ENCODE measurements around the gene MYD88.

The MYD88 gene

DNA sequence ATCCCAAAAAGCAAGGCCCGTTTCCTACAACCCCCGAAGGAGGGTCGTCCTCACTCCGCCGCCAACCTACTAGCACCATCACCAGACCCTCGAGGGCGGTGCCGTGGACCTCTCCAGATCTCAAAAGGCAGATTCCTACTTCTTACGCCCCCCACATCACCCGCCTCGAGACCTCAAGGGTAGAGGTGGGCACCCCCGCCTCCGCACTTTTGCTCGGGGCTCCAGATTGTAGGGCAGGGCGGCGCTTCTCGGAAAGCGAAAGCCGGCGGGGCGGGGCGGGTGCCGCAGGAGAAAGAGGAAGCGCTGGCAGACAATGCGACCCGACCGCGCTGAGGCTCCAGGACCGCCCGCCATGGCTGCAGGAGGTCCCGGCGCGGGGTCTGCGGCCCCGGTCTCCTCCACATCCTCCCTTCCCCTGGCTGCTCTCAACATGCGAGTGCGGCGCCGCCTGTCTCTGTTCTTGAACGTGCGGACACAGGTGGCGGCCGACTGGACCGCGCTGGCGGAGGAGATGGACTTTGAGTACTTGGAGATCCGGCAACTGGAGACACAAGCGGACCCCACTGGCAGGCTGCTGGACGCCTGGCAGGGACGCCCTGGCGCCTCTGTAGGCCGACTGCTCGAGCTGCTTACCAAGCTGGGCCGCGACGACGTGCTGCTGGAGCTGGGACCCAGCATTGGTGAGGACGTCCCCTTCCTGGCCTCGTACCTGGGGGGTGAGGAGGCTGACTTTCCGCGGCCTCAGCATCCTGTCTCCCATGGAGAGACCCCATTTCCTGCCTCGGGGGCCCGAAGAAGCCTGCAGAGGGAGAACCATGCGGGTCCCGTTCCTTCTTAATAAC lies at the start of gene MYD88:
Gene MYD88 (plus strand): TSS at position 313 of the 842 bp plus-strand sequence. CDS start 40 bp downstream, at position 353.
- DNase-seq (ENCODE audit: low read depth in 3 of 3) = peak; percentile 63 to 84 (median 70)

GRCh38 chr3:38089163-38089562 lies 49.3 kb upstream of the MYD88 start:
- DNase-seq (ENCODE audit: low read depth in 3 of 3) = no peak

DNA sequence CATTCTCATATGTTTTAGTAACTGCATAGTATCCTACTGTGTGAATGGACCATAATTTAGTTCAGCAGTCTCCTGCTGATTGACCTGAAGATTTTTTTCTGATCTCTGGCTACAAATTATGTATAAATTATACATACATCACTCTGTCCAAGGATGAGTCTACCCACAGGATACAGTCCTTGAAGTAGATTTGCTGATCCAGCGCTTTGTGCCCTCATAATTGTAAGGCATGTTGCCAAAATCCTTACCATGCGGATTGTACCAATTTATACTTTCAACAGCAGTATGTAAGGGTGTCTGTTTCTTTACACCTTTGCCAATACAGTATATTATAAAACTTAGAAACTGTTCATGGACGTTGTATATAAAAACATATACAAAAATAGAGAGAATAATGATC lies 48.0 kb upstream of the MYD88 start:
- no peak for DNase-seq (ENCODE audit: low read depth in 3 of 3)

GRCh38 chr3:38094999-38095398 lies 43.5 kb upstream of the MYD88 start:
- no peak for DNase-seq (ENCODE audit: low read depth in 3 of 3)

DNA sequence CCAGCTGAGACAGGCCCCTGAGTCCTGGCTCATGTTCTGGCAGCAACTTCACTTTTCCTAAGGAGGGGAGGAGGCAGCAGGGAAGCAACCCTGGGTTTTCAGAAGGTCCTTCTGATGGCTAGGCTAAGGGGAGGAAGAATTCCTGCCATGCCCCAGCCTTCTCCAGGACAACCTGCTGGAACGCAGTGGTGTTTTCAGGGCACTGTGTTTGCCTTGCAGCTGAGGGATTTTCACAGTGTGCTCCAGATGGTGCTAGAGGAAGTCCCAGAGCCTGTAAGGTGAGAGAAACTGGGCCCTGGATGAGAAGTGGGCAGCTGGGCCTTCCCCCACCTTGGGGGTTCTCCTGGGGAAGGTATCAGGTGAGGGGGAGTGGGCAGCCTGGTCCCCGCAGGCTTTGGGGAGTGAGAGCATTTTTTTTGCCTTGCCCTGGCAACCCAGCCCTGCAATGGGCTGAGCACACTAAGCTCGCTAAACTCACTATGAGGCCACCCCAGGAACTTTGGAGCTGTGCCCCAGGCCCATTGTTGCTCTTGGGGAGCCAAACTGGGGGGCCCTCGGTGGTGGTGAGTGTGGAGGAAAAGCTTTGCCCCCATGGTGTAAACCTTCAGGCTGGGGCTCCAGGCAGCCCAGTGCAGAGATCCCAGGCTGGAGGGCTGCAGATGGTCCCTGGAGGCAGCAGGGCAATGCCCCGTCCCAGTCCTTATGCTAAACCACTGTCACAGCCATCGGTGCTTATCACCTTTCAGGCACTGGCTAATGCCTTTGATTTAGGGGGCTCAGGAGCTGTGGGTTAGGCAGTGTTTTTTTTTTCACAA lies 42.6 kb upstream of the MYD88 start:
- no peak for DNase-seq (ENCODE audit: low read depth in 3 of 3)

DNA sequence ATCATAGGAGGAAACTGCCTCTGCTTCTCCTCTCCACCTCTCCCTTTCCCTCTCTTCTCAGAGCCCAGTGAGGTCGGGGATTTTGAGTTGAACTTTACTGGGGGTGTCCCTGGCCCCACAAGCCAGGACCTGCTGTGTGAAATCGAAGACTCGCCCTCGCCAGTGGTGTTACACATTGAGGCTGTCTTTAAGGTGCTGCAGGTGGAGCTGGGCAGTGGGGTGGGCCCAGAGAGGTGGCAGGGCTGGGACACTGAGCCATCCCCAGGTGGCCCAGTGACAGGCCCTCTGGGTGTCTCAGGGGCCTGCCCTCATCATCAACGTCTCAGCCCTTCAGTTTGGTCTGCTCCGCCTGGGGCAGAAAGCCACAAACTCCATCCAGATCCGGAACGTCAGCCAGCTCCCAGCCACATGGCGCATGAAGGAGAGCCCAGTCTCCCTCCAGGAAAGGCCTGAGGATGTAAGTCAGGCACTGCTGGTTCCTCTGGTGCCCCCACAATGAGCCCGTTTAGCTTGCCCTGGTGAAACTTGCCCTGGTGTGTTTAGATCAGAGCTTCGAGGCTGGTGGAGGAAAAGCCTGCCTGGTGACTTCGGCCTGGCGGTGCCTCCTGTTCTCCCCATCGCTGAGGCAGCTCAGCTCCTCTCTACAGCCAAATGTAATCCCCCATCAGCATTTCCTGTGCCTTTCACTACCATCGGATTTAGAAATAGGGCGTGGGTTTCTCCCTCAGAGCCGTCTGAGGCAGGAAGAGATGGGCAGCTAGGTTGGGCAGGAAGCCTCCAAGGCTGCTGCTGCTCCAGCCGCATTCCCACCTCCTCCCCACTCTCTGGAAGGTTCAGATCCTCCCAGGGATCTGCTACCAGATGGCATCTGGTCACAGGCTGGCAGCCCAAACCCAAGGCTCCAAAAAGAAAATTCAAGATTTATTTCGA lies 40.8 kb upstream of the MYD88 start:
- no peak for DNase-seq (ENCODE audit: low read depth in 3 of 3)

DNA sequence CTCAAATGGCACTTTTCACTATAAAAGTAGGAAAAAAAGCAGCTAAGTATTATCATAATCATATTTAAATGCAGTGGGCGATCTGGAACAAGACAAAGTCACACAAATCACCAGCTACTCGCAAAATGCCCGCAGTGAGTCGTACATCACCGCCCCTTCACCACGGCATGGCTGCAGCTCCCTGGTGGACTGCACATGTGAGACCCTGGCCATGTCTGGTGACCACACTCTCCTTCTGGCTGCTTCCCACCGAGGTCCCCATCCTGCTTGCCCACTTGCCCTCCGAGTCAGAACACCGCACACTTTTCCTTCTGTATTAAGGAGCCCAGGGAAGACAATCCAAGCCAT lies 40.1 kb upstream of the MYD88 start:
- DNase-seq (ENCODE audit: low read depth in 3 of 3) = no peak

DNA sequence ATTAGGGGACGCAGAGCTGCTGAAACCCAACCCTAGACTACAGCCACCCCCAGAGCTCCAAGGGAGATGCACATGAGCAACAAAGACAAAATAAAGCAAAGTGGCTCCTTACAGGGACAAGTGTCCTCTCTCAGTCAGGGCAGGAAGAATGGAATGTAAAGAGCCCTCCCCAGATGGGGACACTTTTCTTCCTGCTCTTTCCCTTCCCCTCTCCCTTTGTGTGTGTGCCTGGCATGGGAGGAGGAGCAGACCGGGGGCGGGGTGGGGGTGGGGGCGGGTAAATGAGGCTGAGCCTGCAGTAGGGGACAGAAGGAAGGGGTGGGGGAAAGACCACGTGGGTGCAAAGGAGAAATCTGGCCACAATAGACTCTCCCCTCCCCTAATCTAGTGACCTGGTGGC lies 38.9 kb upstream of the MYD88 start:
- DNase-seq (ENCODE audit: low read depth in 3 of 3) = no peak

DNA sequence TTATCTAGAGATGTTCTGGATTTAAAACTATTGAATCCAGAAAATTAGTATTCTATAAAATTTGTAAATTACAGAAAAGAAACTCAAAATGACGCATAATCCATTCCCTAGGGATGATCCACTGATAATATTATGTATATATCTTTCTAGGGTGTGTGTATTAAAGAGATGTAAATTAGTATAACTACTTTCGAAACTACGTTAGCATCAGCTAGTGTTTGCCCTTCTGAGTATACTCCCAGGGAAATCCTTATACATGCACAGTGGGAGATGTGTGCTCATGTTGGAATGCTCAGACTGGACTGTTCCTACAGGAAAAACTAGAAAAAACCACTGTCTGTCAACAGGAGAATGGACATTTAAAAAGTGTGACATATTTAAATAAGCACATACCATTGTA lies 38.0 kb upstream of the MYD88 start:
- no peak for DNase-seq (ENCODE audit: low read depth in 3 of 3)

GRCh38 chr3:38101811-38102443 lies 36.5 kb upstream of the MYD88 start:
- DNase-seq (ENCODE audit: low read depth in 3 of 3) = no peak

DNA sequence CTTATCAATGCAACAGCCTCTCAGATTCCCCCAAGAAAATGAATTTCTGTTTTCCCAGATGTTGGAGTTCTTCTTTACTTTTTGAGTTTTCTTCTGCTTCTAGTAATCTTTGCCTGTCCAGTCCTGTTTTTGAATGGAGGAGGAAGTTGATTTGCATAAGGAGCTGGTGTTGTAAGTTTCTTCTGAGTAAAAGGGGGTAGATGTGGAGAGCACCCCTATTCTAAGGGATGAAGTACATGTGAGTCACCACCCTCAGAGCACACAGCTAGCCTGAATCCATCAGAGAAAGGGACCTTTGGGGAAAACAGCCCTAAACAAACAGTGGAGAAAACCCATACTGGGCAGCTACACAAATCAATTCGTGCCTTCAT lies 36.0 kb upstream of the MYD88 start:
- no peak for DNase-seq (ENCODE audit: low read depth in 3 of 3)

DNA sequence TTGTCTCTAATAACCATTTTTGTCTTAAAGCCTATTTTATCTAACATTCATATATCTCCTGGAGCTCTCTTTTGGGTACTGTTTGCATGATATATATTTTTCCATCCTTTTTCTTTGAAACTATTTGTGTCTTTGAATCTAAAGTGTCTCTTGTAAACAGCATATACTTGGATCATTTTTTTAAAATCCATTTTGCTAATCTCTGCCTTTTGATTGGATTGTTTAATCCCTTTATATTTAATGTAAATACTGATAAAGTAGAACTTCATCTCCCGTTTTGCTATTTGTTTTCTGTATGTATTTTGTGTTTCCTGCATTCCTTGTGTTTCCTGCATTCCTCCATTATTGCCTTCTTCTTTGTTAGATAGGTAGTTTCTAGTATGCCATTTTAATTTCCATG lies 32.9 kb upstream of the MYD88 start:
- no peak for DNase-seq (ENCODE audit: low read depth in 3 of 3)

- no peak for DNase-seq (ENCODE audit: low read depth in 3 of 3)
These were observed 30.4 kb upstream of the MYD88 start for GRCh38 chr3:38107911-38108648.

- DNase-seq (ENCODE audit: low read depth in 3 of 3) = no peak
These were observed 29.5 kb upstream of the MYD88 start for GRCh38 chr3:38108649-38109579.

GRCh38 chr3:38109580-38110313 lies 28.7 kb upstream of the MYD88 start:
- DNase-seq (ENCODE audit: low read depth in 3 of 3) = no peak

DNA sequence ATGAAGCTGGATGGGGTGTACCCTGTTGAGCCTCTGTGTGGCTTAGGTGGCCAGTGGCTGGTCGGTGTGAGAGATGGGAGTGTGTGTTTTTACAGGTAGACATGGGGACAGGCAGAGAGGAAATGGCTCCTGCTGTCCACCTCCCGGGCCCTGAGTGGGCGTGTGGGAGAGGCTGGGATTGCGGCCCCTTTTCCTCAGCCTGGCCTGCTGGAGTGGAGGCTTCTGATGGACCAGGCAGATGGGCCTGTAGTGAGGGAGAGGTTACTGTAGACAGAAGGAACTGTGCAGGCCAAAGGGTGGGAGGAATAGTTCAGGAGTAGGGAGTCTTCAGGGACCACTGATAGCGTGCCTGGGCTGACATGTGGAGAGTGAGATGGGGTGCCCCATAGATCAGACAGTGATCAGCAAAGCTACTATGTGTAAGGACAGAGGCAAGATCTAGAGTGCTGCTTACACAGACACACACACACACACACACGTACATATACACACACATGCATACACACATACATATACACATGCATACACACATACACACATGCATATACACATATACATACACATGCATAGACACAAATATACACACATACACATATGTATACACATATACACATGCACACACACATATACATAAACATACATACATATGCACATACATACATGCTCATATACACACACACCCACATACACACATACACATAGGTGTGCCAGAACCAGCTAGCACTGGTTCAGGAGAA lies 28.0 kb upstream of the MYD88 start:
- DNase-seq (ENCODE audit: low read depth in 3 of 3) = no peak

GRCh38 chr3:38111201-38111600 lies 27.3 kb upstream of the MYD88 start:
- no peak for DNase-seq (ENCODE audit: low read depth in 3 of 3)

DNA sequence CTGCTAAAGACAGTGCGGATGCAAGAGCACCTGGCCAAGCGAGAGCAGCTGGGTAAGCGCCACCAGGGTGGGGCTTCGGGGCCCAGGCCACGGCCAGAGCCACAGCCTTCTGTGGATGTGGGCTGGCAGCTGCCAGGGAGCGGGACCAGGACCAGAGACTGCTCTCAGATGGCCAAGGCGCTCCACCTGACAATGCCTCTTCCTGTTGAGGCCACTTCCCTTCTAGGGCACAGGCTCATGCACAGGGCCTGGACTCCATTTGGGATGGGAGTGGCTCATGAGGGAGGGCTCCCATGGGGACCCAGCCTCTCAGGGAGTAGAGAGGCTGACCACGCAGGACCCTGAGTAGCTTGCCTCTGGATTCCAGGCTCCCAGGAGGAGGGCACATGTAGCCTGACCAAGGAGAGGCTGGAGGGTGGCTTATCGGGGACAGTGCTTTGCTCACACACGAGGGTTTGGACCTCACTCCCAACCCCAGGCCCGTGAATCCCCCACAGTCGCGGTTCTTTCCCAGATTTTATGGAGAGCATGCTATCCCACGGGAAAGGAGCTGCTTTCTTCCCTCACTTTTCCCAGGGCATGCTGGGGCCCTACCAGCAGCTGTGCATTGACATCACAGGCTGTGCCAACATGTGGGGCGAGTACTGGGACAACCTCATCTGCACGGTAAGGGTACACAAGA lies 26.6 kb upstream of the MYD88 start:
- DNase-seq (ENCODE audit: low read depth in 3 of 3) = no peak

Measured in stimulated activated CD4-positive, alpha-beta T cell treated with anti-CD3 and anti-CD28 coated beads, TNF-alpha, amount 100 ng/mL, for 24 hours (primary cell).